Right lobe of liver (tissue), 6 donors: Measurements from ENCODE around the gene G0S2. TPM values are rescaled to one million over a fixed set of nuclear protein-coding genes. Genes with fewer than 3 reads are reported as not detected.

Source experiments
- ATAC-seq, 4 donors: fragments of 200-7000 bp; cut with Tn5 transposase; one replicate each; pipeline ENCODE4 v1.9.1; 2020; ENCODE audit warnings: mild to moderate bottlenecking in 4 of 4, moderate library complexity in 4 of 4
- DNase-seq, 3 donors: peaks; one replicate each; pipeline ENCODE4 v3.0.0-alpha.2; 2020
- H3K27ac ChIP-seq, 3 donors: fragments of 200-600 bp; one replicate each; pipeline ENCODE4 v1.8.0; 2022
- H3K27me3 ChIP-seq, 2 donors: fragments of 200-600 bp; one replicate each; pipeline ENCODE4 v1.8.0; 2022
- H3K36me3 ChIP-seq, 4 donors: fragments of 200-600 bp; sonication (generic) in 1 of 4; one replicate each; pipeline versions ENCODE4 v1.5.1 to v1.8.0; 2017 to 2022; ENCODE audit warnings: control low read depth in 1 of 4
- H3K4me1 ChIP-seq, 4 donors: fragments of 200-600 bp; sonication (generic) in 1 of 4; one replicate each; pipeline versions ENCODE4 v1.5.1 to v1.8.0; 2017 to 2022; ENCODE audit warnings: control low read depth in 1 of 4
- H3K4me3 ChIP-seq, 3 donors: fragments of 200-600 bp; one replicate each; pipeline ENCODE4 v1.8.0; 2022
- H3K9me3 ChIP-seq, 4 donors: fragments of 200-600 bp; sonication (generic) in 1 of 4; one replicate each; pipeline versions ENCODE4 v1.5.1 to v1.8.0; 2017 to 2022; ENCODE audit warnings: control low read depth in 1 of 4
- CTCF ChIP-seq, 4 donors: fragments of 200-600 bp in 3 of 4; fragments of 450-650 bp in 1 of 4; IDR thresholded peaks; one replicate each; pipeline versions ENCODE4 v1.5.1 to v1.8.0; 2016 to 2022; ENCODE audit warnings: antibody characterized with exemption in 4 of 4, mild to moderate bottlenecking in 2 of 4
- POLR2A ChIP-seq: fragments of 450-650 bp; IDR thresholded peaks from one replicate; pipeline ENCODE4 v1.6.1; 2017; ENCODE audit warnings: antibody characterized with exemption, mild to moderate bottlenecking
- WGBS: methylation state at CpG from one replicate; pipeline ENCODE4 v1.1.6; 2018; ENCODE audit warnings: low coverage, low lambda C conversion rate; ENCODE audit not compliant: insufficient coverage; ENCODE audit errors: missing lambda C conversion rate; 5-methylcytosine and 5-hydroxymethylcytosine counted together
- intact Hi-C, 2 donors: fragments of 100-400 bp; cut with DNase I; formaldehyde crosslinking; loops; one replicate each; pipeline versions ENCODE4 v1.11.2 to v1.14.1; 2022
- total RNA-seq, 6 experiments: library from RNA; depleted of rRNA in 2 of 6; stranded (reverse); fragments of >200 nt in 2 of 6; fragmentation: NEBNext Ultra II Directional in 3 of 6; extraction: Animal tissue kit (Norgen Biotek cat#: 25700) in 3 of 6; gene quantifications; one replicate each; pipeline versions ENCODE4 v1.1.0 to v1.2.4, GENCODE V29; 2016 to 2023
- donor health status: DM: no; HTN: yes; CAD: no.
- donor health status: DM: no; HTN: no; CAD: no.
- donor health status: DM: no; HTN: no; CAD: no.
- donor health status: DM: no; HTN: yes; CAD: no.
- donor health status: DM: no; HTN: yes; CAD: no.

Gene G0S2
- total RNA-seq, 6 experiments from 2014 or later = 36.9 to 749 (median 247) TPM

- ATAC-seq (peak in 2 of 4 donors; percentile 7 to 10), DNase-seq (no peak)
- 14% methylated on average over 3 of the region's 3 CpGs for WGBS
These were observed 32.4 kb upstream of the G0S2 start for GRCh38 chr1:209642816-209643215.

GRCh38 chr1:209643285-209644020 lies 31.8 kb upstream of the G0S2 start:
- peak; percentile 67 to 79 (median 72) for ATAC-seq
- Histone ChIP-seq H3K27me3 (no peaks in the 10 kb centered on the region), H3K9me3 (no peaks in the 10 kb centered on the region), H3K27ac (peak overlapping the region; percentile 6 to 47 (median 44)), H3K4me3 (no peak overlapping the region), H3K4me1 (peaks cover 0 to 22% (median 7%) of the 10 kb centered on the region in 4 donors), H3K36me3 (no peaks in the 10 kb centered on the region)
- intact Hi-C loops = no loop called here
- DNase-seq = peak in 1 of 3 donors; percentile 64
- peak in 1 of 4 donors; percentile 16 for TF ChIP-seq CTCF (IDR thresholded peaks at IDR 0.05)
- no peak for TF ChIP-seq POLR2A
- 18% methylated on average over 2 of the region's 2 CpGs for WGBS

More at GRCh38 chr1:209642816-209643215, 32.4 kb upstream of the G0S2 start:
- Histone ChIP-seq H3K9me3 (no peaks in the 10 kb centered on the region), H3K27me3 (no peaks in the 10 kb centered on the region), H3K36me3 (no peaks in the 10 kb centered on the region), H3K27ac (peak overlapping the region; percentile 6 to 47 (median 44)), H3K4me1 (peaks cover 0 to 22% (median 7%) of the 10 kb centered on the region in 4 donors), H3K4me3 (no peak overlapping the region)
- no peak for TF ChIP-seq POLR2A
- no peak for TF ChIP-seq CTCF (IDR thresholded peaks at IDR 0.05)
- intact Hi-C loops = no loop called here

GRCh38 chr1:209645574-209646452 lies 29.4 kb upstream of the G0S2 start:
- Histone ChIP-seq H3K9me3 (no peaks in the 10 kb centered on the region), H3K36me3 (no peaks in the 10 kb centered on the region), H3K27ac (peak overlapping the region in 1 of 3 donors; percentile 13), H3K4me1 (peaks cover 0 to 22% (median 9%) of the 10 kb centered on the region in 4 donors), H3K4me3 (no peak overlapping the region), H3K27me3 (no peaks in the 10 kb centered on the region)
- WGBS = 69% methylated on average over 10 of the region's 16 CpGs
- peak in 1 of 4 donors; percentile 14 for ATAC-seq
- TF ChIP-seq CTCF (IDR thresholded peaks at IDR 0.05) = no peak
- TF ChIP-seq POLR2A = no peak
- intact Hi-C loops = no loop called here
- no peak for DNase-seq

DNA sequence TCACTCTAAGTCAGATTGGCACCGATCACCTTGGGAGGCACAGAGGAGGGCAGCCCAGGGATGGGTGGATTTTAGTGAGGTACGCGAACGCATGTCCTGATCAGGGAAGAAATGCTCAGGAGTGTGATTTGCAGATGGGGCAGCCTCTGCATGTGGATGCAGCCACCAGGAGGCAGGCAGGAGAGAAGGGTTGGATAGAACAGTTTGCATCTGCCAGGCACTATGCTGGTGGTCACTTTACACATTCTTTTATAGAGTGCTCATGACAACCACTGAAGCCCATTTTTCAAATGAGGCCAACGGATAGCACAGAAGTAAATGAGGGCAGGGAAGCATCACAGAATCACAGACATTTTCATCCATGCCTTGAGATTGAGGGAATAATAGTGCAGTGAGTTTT lies 28.7 kb upstream of the G0S2 start:
- DNase-seq (no peak), ATAC-seq (no peak)
- no peak overlapping the region for H3K4me3 ChIP-seq
- no peaks in the 10 kb centered on the region for H3K27me3 ChIP-seq
- TF ChIP-seq POLR2A (no peak), CTCF (IDR thresholded peaks at IDR 0.05) (peak in 2 of 4 donors; percentile 12 to 14)
- peak overlapping the region in 1 of 3 donors; percentile 13 for H3K27ac ChIP-seq
- WGBS = 84% methylated on average over 5 of the region's 5 CpGs
- intact Hi-C loops = no loop called here
- peaks cover 0 to 22% (median 9%) of the 10 kb centered on the region in 4 donors for H3K4me1 ChIP-seq
- no peaks in the 10 kb centered on the region for H3K9me3 ChIP-seq
- H3K36me3 ChIP-seq = no peaks in the 10 kb centered on the region
